Measurements from ENCODE around the gene PDE8A.
A peak's percentile ranks its signal among the peaks of the same experiment; 100 is the strongest.

Gene PDE8A

DNA sequence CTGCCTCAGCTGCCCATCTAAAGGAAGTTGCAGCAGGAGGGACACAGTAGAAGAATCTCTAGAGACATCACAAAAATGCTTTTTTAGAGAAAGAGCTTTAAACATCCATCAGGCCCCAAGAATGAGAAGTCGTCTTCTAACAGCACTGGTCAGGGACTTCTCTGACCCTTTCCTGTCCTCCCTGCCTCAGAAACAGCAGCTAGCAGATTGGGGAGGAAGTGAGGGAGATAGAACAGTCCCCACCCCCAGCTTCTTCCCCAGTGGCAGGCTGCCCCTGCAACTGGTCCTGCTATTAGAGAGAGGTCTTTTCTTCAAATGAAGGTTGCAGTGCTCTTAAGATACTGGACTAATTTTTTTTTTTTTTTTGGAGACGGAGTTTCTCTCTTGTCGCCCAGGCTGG is 55.1 kb downstream of the PDE8A start:
- DNase-seq = no peak

DNA sequence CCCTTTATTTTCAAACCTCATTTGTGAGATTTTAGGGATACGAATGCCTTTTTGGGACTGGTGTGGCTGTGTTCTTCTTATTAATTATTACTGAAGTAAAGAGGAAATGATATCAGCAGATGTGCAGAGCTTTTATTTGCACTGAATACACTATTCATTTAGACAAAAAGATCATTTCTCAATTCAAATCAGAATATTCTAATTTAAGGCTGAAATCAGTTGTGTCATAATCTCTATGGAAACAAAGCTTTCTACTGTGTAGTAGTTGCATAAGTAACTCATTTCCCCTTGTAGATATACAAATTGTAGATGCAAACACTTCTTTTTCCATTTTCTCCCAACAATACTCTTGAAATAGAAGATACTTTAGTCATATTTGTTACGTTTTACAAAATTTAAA is 56.0 kb downstream of the PDE8A start:
- DNase-seq = no peak

DNA sequence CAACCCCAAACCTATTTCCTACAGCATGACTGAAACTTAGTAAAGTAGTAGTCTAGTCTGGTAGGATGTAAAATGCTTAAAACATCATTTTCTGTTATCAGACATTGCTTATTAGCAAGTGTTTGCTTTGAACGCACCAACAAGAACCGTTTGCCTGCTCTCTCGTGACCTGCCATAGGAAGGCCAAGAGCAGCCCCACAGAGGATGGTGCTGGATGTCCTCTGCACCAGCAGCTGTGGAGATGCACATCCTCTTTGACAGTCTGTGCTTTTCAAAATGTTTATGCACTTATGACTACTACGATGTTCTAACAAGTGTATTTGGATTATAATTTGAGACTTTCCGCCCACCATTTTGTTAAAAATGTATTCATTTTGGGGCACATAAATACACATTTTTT is 59.6 kb downstream of the PDE8A start:
- DNase-seq = no peak

DNA sequence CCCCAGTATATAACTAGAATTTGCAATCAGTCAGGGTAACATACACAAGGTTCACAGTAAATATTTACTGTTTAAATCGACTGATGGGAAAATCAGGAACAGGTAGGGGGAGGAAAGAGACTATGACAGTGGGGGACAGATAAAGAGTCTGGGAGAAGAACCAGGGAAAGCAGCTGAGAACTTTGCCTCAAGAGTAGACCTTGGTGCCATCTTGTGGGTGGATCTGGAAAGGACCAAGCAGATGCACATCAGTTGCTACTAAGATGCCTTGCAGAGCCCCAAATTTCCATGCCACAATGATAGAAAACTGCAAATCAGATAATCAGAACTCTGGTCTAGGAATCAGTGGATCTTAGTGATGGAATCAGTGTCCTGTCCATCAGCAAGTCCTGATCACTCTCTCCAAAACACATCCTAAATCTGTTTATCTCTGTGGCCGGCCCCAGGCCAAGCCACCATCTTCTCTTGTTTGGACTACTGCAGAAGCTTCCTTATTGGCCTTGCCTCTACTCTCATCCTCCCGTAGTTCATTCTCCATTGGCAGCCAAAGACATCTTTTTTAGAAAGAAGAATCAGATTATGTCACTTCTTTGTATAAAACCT is 62.7 kb downstream of the PDE8A start:
- DNase-seq = peak in 1 of 4 experiments; percentile 11

DNA sequence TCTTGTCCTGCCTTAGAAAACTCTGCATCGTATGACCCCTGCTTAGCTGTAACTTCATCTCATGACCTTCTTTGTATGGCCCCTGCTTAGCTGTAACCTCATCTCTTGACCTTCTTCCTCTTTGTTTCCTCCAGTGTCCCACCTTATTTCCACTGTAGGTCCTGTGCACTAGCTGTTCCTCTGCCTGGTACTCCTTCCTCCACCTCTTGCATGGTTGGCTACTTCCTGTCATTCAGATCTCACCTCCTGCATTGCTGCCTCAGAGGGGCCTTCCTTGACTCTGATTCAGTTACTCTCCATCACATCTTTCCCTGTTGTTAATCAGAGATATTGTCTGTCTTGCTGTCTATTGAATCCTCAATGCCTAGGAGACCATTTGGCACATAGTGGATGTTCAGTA is 63.2 kb downstream of the PDE8A start:
- DNase-seq = no peak

DNA sequence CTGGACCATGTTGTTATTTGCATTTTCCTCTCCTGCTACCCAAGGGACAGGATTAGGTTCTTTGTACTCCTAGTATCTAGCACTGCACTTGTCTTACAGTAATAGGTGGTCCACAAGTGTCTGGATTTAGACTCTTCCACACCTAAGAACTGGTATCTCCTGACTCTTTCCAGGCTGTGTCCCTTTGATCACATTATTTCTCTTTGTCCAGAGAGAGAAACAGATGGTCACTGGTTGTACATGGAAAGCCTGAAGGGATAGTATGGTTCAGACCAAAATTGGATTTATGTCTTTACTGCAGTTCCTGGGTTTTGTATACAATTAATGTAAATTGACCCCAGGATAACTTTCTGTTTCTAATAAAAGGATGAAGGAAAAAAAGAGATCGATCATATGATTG is 64.0 kb downstream of the PDE8A start:
- DNase-seq = no peak

DNA sequence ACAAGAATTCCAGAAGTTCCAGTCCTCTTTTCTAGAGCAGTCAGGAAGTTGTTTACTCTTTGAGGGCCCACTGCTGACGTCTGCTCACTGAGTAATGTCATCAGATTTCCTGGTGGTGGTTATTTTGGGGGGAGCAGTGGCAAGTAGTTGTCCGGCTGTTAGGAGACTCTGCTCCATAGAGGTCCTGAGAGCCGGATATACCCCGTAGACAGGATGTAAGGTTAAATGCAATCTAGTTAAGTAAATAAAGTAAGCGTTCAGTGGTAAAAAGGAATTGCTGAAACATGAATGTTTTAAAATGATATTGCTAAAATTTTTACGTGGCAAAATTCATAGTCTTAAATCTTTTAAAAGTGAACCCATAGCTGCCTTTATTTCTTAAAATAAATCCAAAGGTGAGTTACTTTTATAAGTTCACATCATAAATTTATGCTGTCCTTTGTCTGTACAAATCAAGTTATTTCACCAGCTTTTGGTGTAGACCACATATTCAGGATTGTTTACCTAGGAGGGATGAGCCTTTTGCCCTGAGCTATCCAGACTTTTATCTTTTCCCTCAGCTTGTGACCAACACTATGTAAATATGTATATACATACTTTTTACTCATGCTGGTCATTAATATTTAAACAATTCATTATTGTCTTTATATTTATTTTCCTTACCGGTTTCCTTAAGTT is 65.8 kb downstream of the PDE8A start:
- DNase-seq = no peak

DNA sequence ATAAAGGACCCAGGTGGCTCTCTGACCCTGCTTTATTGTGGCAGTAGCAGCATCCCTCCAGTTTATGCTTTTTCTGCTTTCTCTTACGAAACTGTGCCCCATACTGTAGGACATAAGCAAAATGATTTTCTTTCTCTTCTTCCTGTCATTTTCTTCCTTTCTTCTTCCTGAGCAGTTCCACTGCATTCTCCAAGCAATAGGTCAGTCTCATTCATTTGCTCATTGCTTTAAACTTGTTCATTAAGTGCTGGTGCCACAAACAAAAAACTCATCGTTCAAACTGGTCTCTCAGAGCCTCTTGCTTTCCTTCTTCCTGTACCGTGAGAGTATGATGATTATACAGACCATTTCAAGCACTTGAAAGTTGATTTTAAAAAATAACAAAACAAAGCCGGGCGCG is 66.8 kb downstream of the PDE8A start:
- DNase-seq = no peak

DNA sequence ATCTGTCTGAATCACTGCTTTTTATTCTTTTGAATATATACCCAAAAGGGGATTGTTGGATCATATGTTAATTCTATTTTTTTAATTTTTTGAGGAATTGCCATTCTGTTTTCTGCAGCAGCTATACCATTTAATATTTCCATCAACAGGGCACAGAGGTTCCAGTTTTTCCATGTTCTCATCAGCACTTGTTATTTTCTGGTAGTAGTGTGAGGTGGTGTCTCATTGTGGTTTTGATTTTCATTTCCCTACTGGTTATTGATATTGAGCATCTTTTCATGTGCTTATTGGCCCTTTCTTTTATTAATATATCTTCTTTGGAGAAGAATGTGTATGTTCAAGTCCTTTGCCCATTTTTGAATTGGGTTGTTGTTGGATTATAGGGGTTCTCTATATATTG is 68.1 kb downstream of the PDE8A start:
- no peak for DNase-seq

DNA sequence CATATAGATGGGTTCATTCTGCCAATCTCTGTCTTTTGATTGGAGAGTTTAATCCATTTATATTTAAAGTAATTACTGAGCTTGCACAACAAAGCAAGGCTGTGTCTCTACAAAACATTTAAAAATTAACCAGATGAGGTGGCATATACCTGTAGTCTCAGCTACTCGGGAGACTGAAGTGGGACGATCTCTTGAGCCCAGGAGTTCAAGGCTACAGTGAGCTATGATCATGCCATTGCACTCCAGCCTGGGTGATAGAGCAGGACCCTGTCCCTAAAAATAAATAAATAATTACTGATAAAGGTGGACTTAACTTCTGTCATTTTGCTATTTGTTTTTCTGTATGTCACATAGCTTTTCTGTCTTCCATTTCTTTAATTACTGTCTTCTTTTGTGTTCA is 78.1 kb downstream of the PDE8A start:
- no peak for DNase-seq

DNA sequence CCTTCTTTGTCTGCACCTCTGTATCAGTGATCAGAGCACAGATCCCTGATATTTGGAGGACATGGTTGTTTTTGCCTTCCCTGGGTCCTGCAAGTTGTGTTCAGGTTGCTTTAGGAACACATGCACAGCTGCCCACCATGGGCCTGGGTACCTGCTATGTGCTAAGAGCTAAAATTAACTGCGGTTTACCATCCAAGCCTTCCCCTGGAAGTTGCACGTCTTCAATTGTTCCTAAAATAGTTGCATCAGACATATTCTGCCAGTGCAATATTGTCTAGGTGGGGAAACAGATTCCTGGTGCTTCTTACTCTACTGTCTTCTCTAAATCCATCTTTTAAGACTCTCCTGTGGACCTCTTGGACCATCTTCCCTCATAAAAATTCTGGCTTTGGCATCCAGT is 80.9 kb downstream of the PDE8A start:
- DNase-seq = no peak

DNA sequence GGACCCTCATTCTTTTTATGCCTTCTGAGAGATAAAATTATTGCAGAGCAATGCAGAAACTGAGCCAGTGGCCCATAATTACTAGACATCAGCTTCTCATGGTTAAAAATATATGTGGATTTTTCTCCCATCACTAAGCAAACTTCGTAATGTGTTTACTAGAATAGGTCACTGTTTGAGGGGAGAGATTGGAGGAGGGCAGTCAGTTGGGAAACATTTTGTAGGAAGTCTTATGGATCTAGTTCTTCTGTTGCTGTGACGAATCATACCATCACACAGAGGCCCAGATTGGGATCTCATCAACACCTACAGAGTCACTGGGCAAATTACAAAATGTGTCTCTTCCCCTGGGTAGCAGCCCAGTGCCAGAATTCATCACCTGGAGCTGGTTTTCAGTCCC is 81.4 kb downstream of the PDE8A start:
- no peak for DNase-seq

DNA sequence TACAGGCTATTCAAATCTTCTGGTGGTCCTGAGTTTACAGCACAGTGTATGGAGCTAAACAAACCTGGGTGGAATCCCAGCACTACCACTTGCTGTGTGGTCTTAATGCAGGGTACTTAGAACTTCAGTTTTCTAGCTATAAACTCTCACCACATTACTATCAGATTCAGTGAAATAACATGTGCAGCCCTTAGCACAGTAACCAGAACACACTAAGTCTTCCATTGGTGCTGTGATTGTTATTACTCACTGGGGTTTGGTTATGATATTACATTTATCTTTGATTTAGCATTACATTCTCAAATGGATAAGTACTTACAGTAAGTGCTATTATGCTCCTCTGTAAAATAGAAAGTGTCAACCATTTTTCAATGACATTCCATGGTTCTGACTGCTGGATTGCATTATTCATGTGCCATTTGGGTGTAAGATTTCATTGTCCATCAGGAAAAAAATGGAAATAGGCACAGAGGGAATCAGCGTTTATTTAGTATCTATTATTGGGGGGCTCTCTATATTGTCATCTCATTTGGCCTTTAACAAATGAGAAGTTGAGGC is 81.9 kb downstream of the PDE8A start:
- no peak for DNase-seq

DNA sequence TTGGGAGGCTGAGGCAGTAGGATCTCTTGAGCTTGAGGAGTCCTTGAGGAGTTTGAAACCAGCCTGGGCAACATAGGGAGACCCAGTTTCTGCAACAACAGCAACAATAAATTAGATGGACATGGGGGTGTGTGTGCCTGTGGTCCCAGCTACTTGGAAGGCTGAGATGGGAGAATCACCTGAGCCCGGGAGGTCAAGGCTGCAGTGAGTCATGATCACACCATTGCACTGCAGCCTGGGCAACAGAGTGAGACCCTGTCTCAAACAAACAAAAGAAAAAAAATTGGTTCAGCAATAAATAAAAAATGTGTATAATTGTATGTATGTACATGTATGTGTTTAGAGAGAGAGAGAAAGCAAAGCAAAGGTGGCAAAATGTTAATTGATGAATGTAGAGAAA is 83.1 kb downstream of the PDE8A start:
- DNase-seq = no peak

DNA sequence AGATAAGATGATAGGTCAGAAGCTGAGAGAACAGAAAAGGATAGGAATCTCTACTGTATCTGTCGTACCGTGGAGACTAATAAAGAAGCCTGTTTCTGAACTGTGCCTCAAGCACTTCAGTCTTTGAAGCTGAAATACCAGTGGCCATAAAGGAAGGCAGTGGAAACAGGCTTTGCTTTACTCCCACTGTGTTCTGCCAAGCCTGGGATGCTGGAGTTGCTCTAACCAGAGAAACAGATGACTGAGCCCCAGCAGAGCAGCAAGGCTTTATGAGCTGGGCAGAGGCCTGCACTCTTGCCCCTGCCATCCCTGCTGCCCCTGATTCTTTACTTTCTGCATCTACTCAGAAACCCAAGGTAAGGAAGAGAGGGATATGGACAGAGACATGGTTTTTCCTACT is 89.4 kb downstream of the PDE8A start:
- DNase-seq = no peak

DNA sequence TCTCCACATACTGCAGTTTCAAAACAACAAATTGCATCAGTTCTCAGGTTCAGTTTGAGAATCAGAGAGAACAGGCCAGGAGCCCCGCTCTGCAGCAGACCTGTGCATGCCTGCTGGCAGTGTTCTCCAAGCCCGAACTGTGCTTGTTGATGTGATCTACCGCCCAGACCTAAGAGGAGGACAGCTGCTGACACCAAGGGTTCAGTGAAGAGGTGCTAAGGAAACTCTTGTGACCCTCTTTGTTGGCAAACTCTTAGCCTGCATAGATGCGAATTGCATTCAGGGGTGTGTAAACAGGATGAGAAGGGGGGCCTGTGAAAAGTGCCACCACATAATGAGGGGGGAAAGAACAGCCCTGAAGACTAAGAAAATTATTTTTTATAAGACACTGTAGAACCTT is 89.8 kb downstream of the PDE8A start:
- DNase-seq = no peak

DNA sequence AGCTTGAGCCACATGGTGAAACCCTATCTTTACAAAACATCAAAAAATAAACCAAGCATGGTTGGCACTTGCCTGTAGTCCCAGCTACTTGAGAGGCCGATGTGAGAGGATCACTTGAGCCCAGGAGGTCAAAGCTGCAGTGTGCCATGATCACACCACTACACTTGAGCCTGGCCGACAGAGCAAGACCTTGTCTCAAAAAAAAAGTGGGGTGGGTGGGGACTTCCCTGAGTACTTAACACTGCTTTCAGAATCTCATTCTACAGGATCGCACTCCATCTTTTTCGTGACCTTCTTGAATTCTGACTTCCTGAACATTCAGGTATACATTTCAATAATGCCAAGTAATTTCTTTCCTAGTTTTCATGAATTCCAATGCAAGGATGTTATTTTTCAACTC is 91.3 kb downstream of the PDE8A start:
- no peak for DNase-seq

DNA sequence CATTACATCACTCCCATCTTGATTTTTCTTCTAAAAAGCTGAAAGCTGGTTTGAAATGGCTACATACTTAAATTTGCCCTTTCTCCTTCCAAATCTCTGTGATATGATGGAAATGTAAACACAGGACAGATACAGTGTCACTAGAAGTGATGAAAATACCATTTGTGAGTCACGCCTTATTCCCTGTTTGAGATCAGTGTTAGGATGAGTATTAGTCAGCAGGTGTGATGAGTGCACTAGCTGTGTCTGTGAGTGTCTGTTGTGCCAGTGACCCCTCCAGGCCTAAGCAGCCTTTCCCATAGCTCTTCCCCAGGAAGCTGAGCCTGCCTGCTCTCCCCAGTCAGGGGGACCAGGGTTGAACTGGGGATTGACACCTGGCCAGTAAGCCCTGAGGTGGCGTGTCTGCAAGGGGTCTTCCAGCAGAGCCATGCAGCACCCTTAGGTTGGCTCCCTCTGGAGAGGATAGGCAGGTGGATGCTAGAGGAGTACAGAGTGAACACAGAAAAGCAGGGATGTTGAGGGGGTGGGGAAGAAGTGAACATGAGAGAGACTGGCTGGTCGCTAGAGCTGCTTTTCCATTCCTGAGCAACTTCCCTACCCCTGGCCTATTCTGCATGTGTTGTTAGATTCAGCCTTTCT is 92.0 kb downstream of the PDE8A start:
- no peak for DNase-seq

DNA sequence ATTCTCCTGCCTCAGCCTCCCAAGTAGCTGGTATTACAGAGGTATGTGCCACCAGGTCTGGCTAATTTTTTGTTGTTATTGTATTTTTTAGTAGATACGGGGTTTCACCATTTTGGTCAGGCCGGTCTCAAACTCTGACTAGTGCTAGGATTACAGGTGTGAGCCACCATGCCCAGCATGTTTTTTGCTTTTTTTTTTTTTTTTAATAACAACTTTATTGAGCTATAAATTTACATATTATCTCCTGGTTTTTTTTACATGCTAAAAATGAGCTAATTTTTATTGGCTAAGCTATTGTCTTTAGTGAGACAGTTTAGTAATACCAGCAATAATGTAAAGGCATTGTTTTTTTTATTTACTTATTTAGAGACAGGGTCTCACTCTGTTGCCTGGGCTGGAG is 105.2 kb downstream of the PDE8A start:
- no peak for DNase-seq

DNA sequence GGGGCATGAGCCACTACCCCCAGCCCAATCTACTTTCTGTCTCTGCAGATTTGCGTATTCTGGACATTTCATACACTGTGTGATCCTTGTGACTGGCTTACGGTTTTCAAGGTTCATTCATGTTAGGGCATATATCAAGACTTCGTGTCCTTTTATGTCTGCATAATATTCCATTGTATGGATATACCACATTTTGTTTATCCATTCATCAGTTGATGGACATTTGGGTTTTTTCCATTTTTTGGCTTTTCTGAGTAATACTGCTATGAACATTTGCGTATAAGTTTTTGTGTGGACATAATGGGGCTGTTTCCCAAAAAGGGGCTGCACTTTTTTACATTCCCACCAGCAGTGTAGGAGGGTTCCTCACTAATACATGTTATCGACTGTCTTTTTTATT is 106.6 kb downstream of the PDE8A start:
- DNase-seq = no peak

DNA sequence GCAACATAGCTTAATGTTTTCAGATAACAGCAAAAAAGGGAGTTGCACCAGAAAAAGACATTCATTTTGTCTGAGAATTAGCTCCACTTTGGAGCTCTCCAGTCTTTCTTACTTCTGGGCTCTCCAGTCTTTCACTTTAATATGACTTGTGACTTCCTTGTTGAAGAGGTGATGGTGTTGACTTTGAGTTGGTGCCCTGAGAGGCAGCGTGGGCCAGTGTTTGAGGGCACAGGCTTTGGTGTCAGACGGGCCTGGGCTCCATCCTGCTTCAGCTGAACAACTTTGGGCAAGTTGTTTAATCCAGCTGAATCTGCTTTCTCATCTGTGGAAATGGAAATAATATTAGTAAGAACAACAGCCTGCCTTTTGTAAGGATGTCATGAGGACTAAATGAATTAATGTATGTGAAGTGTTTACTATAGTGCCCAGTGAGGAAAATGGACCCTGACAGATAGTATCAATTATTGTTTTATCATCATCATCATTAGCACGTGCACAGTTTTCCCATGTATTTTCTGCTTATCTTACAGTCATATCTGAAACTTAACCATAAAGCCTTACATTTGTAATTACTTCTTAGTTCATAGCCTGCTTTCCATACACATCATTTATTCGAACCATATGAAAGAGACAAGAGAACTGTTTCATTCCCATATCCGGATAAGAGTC is 108.4 kb downstream of the PDE8A start:
- DNase-seq = no peak

DNA sequence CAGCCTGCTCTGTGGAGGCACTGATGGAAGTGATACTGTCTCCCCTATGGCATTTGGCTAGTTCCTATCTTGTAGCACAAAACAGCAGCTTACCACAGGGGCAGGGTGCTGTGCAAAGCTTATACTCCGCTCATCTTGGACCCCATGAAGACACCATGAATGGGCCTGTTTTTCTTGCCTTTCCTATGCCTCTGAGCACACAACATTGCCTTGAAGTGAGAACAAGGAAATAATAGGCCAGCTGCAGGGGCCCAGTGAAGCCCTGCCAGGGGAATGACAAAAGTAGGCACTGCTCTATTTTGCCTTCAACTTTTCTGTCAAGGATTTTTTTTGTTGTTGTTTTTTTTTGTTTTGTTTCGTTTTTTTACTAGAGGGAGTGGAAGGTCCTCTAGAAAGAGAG is 110.3 kb downstream of the PDE8A start:
- no peak for DNase-seq

DNA sequence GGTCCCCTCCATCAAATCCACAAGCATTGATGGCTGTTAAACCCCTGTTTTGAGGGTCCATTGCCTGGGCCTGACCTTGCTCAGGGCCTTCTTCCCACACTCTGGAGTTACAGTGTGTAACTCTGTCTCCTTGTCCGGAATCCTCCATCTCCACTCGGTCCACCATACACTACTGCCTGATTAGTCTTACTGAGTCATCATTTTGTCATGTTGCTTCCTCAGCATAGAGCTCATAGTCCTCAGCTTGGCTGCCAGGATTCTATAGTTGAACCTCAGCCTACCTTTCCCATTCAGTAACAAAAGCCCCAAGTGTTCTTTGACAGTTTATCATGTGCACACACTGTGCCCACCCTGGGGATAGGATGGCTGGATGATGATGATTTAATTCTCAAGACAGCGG is 113.0 kb downstream of the PDE8A start:
- no peak for DNase-seq

DNA sequence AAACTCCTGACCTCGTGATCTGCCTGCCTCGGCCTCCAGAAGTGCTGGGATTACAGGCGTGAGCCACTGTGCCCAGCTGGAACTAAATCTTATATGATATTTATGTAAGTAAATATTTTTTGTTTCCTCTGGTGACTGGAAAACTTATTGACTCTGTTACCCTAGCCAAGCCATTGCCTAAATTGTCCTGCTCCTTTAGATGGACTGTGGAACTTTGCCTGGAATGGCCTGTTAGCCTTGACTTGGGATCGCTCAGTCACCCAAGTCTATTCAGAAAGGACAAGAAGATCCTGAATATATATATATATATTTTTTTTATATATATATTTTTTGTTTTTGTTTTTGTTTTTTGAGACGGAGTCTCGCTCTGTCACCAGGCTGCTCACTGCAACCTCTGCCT is 113.9 kb downstream of the PDE8A start:
- DNase-seq = no peak
